T-helper 22 cell (primary cell): Measurements from ENCODE around the gene PAX1.

Experiments used
- DNase-seq: peaks from one replicate; pipeline ENCODE4 v3.0.0-alpha.2; 2020; ENCODE audit warnings: low read depth

PAX1 gene

DNA sequence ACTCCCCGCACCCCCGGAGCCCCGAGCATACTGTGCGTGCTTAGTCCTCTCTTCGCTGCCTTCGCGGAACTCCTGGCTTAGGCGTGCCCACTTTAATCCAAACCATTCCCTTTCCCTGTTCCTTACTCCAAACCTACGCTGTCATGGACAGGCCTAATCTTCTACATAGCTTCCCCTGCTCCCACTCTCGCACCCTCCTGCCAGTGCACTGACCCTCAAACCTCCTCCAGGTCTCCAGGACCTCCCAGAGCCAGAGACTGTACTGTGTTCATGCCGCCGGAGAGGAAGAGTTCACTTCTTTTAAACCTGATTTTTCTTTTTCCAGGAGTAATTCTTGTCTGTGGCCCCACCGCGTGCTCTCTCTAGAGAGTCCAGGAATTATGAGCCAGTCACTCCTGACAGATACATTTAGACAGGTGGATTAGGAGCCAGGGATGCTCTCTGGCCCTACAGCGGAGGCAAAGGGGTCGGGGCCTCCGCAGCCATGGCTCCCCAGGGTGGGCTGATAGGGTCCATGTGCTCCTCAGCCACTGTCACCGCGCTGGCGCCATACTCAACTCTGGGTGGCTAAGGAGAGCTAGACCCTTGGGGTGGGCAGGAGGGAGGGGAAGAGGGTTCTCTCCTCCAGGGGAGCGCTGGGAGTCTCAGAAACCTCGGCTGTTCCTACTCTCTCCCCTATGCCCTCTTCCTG is 1.6 kb upstream of the PAX1 start:
- no peak for DNase-seq

DNA sequence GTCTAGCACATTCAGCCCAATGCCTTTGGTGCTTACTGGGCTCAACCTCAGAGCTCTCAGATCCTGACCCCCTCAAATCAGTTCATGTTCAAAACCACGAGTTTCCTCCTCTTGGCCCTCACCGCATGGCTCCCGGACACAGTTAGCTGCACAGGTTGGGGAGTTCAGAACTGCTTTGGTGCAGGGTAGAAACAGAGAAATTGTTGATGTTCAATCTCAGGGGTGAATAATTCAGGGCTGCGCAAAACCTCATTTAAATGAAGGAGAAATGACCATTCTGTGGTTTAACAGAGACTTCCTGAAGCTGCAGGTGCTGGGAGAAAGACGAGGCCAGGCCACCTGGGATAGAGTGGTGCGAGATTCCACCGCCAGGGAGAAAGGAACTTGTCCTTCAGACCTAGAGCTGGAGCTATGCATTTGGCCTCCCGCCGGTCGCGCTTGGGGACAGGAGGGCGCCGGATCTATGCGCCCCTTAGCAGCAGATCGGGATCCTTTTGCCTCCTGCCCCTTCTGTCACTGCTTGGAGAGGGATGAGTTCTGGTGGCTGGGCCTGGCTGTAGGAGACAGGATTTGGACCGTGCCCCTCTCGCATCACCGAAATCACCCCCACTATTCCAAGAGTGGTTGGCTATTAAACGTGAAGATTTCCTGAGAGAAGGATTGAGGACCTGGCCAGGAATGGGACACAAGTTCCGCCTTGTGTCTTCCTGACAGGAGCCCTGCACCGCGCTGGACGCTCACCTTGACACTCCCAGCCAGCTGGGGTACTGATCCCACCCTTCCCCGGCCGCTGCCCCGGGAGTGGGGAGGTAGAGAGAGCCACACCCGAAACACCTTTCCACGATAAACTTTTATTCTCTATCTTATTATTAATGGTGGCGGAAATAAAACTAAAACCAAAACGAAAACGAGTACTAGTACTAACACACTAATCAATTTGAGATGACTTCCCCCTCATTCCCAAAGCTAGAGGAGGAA is 767 bp upstream of the PAX1 start:
- DNase-seq: no peak

DNA sequence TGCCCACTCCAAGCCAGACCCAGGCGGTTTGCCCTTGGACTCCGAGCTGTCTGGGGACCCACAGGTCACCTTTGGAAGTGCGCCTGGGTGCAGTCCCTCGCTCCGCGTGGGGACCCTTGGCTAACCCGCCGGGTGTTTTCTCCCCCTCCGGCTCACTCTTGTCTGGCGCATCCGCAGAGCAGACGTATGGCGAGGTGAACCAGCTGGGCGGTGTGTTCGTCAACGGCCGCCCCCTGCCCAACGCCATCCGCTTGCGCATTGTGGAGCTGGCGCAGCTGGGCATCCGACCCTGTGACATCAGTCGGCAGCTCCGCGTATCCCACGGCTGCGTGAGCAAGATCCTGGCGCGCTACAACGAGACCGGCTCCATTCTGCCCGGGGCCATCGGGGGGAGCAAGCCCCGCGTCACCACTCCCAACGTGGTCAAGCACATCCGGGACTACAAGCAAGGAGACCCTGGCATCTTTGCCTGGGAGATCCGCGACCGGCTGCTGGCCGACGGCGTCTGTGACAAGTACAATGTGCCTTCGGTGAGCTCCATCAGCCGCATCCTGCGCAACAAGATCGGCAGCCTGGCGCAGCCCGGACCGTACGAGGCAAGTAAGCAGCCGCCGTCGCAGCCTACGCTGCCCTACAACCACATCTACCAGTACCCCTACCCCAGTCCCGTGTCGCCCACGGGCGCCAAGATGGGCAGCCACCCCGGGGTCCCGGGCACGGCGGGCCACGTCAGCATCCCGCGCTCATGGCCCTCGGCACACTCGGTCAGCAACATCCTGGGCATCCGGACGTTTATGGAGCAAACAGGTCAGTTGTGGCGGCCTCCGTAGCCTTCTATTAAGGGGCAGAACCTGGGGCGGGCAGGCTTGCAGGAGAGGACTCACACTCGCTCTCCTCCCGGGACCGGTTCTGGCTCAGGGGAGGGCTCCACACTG is 1.1 kb downstream of the PAX1 start:
- no peak for DNase-seq

DNA sequence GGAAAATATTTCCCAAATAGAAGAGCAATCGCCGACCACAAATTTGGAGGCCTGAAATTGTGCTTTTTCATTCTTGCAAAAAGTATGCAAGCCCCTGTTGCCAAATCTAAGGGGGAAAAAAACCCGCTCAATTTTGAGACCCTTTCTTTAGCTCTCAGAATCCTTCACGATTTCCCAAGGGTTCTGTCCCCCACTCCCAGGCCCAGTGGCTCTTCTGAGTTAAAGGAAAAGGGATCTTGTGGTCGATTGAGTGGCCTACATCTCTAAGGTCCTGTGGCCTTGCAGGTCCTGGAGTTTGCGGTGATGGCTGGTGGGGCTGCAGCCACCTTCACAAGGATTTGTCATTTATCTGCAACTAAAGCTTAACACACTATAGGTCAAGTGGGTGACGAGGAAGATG is 1.8 kb downstream of the PAX1 start:
- DNase-seq: no peak

DNA sequence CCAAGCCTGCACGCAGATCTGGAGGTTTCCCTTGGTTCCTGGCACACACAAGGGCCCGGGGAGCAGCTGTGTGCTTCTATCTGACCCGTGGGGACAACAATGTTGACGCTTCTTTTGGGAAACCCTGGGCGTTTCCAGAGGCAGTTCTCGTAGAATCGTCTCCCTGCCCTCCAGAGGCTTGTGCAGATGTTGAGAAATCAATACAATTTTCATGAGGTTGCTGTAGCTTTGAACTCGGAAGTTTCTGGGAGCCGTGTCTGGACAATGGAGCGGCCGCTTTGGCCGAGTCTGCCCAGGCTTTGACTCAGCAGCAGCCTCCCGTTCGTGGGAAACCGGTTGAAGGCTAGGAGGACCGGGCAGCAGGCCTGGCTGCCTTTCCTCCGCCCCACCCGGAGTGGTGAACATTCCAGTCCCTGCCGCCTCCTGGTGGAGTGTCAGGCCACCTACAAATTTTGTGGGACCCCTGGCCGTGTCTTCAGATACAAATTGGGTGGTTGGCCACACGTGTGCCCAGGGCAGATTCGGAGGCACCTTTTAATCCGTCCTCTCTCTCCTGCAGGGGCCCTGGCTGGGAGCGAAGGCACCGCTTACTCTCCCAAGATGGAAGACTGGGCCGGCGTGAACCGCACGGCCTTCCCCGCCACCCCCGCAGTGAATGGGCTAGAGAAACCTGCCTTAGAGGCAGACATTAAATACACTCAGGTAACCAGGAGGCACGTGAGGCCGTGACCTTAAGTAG is 2.7 kb downstream of the PAX1 start:
- DNase-seq: no peak

DNA sequence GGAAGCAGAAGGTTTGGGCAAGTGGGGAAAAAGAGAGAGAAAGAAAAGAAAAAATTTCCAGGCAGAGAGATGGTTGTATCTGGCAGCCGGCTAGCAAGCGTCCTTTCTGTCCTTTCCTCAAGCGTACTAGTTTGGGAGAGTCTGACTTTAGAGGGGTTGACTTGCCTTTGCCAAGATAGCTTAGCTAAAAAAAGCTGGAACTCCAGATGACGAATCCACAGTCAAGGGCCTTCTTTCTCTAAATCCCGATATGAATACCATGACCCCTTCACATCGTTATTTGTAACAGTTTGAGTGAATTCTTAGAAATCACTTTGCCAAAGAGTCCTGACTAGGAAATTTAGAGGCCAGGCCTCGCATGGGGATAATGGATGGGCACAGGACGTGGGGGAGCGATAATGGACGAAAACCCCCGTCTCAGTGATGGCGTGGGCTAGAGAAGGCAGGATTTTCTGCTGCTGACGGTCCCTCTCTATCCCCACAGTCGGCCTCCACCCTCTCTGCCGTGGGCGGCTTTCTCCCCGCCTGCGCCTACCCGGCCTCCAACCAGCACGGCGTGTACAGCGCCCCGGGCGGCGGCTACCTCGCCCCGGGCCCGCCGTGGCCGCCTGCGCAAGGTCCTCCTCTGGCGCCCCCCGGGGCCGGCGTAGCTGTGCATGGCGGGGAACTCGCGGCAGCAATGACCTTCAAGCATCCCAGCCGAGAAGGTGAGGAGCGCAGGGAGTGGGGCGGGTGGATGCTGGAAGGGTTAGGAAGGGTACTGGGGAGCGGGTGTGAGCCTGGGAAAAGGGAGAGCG is 3.5 kb downstream of the PAX1 start:
- DNase-seq: no peak

DNA sequence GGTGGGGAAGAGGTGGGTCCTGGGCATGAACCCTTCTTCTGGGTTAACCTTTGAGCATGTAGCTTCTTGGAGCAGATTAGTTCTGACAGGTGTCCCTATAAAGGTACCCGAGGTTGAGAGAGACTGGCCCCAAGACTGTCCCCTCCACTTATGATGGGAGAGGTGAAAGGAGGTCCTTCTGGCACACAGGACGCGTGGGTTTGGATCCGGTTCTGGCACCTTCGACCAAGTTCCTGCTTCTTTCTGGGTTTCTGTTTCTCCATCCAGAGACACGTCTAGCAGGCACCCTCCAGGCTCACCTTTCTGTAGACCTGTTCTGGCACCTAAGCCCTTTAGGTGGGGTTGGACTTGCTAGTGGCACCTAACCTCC is 4.1 kb downstream of the PAX1 start:
- DNase-seq: no peak

DNA sequence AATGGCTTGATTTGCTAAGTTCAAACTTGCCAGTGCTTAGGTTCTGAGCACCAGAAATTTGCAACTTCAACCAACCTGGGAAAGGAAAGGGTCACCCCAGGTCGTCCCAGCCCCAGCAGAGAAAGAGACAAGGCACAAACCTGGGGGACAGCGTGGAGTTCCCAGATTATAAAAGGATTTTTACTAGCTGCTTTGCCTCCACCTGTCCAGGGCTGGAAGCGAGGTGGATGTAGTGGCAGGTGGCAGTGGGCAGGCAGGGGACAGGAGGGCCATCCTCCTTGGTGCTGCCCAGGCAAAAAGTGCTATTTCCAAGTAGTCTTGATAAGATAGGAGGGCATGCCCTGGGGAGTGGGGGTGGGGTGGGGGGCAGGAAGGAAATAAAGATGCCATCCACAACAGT is 4.9 kb downstream of the PAX1 start:
- DNase-seq: no peak

DNA sequence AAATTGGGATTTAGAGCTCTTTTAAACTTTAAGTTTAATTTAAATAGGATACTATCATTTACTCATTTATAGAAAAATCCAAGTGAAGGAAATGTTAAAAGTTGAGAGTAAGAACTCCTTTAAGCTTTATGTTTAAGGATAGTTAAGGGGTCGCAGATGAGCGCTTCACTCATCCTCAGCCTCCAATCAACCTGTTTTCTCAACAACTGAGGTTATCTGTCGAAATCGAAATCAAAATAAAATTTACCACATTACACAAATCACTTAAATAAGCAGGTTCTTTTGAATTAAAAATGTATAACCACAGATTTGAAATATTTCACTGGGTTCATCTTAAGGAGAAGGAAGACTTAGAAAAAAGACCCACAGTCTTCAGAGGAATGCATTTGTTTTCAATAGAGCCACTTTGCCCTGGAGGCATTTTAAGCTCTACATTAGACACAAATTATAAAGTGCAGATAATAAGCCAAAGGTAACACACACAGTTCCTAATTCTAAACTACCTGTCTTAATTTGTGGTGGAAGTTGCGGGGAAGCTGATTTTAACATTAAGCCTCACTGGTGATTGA is 5.5 kb downstream of the PAX1 start:
- DNase-seq: no peak

DNA sequence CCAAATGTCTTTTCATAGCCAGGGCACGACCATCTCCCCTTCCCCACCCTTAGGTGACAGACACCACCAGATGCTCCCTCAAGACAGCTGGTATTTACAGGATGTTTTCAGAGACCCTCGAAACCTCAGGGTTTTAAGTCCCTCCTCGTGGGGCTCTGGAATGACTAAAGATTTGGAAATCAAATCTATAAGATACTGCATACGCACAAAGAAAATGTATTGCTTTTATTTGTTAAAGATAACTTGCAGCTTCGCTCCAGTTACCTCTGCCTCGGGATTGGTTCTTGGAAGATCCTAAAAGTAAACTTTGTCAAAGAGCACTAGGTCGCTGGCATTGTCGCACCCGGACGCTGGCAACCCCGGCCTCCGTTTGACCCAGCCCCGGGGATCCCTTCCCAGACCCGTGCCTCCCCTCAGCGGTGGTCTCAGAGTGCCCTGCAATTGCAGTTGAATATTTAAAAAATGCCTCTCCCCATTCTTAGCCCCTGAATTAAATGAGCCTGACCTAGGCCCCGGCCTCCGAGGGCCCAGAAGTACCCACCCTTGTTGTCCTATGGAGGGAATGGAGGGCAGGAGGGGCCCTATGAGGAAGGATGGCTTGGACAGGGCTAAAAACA is 7.1 kb downstream of the PAX1 start:
- no peak for DNase-seq

DNA sequence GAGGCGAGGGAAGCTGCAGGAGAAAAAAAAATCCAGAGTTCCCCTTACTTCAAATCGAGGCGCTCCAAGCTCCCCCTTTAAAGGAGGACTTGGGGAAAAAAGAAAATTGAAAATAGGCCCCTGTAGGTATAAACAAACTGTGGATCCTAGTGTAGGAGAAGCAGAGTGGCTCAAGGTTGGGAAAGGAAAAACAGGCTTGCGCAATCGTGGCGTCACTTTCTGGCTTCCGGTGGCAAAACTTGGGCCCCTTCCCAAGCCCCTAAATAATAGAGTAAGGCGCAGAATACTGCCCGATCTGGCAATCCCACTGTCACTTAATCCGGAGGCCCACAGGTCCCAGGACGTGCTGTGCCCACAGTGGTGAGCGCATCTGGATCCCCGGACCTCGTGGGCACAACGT is 8.0 kb downstream of the PAX1 start:
- no peak for DNase-seq

DNA sequence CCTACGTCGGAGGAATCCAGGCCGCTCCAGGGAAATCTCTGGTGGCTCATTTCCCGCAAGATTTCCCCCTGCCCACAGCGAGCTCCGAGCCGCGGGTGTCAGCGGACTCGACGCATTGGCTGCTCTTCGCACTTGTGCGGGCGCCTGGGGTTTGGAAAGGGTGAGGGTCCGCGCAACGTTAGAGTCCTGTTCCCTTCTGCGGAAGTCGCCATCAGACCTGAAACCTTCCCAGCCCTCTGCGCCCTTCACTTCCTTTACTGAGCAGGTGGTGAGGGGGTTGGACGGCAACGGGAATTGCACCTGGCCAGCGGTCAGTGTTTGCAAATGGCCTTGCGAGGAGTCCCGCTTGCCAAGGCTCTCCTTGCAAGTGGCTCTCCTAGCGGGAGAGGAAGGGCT is 8.4 kb downstream of the PAX1 start:
- DNase-seq: no peak

DNA sequence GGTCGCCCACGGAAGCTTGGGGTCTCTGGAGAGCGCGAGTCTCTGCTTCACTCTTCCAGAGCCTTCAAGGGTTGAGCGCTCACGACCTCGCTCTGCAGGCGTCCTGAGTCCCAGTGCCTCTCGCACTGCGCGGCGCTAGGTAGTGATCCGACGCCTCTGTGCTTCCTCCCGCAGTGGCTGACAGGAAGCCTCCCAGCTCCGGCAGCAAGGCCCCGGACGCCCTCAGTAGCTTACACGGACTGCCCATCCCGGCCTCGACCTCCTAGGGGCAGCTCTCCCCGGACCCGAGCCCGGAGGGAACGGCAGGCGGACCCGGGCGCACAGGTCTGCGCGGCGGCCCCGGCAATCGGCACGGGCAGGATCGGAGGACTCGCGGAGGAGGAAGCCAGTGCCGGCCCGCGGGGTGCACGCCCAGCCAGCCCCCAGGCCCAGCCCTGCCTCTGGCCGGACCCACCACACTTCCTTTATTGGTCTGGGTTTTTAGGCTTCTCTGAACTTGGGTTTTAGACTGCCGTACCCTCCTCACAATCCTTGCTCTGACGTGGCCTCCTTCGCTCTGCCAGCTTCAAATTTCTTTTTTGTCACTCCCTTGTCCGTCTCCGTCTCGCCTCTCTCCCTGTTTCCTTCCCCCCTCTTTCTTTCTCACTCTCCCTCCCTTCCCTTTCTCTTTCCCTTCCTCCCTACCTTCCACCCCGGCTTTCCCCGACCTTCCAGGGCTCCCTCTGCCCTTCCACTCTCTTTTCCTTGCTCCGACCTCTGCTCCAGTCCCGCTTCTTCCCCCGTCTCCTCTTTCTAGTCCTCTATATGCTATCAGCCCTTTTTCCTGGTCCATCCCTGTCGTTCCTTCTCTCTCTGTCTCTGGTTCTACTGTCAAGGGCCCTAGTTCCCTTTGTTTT is 9.1 kb downstream of the PAX1 start:
- DNase-seq: no peak

DNA sequence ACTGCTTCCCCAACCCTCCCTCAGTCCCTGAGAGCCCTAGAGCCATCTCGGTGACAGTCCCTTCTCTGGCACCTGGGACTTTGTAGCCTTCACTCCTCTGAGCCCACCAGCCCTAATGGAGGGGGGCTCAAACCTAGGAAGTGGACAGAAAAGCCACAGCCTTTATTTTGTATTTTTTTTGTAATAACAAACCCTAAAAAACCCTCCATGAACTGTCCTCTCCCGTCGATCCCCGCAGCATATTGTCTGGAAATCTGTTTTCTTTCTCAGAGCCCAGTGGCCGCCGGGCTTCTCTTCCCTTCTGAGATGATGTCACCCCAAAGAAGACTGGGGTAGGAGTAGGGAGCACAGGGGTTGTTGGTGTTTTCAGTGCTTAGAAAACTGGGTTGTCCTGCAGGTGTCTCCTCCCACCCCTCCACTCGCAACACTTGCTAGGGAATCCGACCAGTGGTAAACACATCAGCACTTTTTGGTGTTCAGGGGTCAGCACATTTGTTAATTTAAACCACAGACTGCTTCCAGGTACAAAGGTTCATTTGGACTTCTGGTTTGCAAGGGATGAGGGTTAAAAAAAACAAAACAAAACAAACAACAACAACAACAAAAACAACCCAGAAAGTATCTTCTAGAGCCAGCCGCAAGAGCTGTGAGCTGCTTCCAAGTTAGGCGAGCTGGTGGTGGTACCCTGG is 9.9 kb downstream of the PAX1 start:
- DNase-seq: no peak

DNA sequence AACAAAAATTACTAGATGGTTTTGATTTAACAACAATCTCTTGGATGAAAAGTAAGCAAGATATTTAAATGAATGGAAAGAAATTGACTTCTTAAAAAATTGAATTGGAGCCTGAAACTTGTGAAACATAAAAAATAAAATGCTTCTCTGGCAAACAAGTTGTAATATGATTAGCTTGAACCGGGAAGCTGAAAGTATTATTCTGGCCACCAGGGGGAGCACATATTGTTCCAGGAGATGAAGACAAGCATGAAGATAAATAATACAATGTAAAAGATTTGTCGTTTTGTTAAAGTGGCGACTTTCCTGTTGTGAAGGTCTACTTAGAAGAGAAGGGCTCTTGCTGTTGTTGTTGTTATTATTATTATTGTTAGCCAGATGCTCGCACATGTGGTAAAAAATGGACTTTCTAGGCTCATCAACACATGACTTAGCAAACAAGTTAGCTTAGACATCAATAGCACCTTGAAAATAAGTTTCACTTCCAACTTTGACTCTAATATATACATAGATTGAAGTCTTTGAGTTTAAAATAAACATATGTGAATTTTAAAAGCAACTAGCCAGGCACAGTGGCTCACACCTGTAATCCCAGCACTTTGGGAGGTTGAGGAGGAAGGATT is 14.2 kb downstream of the PAX1 start:
- no peak for DNase-seq

DNA sequence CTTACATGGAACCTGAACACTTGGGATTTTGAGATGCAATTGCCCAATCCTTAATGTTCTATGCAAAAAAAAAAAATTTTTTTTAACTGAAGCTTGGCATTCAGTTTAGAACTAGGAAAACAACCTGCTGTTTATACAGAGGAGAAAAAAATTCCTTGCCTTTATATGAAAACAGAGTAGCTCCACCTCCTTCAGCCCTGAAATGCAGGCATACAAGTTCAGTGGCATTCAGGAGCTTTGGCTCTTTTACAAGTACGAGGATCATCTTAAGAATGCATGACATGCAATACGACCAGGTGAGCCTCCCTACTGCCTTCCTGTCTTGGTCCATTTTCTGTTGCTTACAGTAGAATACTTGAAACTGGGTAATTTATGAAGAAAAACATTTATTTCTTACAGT is 20.4 kb downstream of the PAX1 start:
- DNase-seq: no peak

DNA sequence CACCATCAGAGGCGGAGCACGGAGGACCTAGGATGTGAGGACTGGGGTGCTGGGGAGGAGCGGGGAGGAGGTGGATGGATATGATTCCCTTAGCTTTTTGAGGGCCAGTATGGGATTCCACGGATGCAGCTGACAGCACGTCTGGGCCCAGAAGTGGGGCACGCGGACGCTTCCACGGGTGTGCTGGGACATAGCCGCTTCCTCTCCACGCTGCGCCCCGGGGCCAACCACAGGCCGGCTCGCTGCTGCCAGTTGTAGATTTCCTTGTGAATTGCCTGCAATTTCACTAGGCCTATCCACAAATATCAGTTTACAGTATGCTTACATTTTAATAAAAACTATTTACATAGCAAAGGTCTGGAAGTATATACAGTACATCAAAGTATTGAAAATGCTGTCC is 23.9 kb downstream of the PAX1 start:
- DNase-seq: no peak

DNA sequence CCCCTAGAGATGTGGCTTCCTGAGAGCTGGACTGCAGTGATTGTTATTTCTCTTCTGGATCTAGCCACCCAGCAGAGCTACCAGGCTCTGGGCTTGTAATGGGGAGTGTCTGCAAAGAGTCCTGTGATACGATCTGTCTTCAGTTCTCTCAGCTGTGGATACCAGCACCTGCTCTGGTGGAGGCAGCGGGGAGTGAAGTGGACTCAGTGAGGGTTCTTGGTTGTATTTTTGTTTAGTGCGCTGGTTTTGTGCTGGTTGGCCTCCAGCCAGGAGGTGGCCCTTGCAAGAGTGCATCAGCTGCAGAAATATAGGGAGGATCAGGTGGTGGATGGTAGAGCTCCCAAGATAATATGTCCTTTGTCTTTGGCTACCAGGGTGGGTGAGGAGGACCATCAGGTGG is 33.7 kb downstream of the PAX1 start:
- no peak for DNase-seq
